Measurements from ENCODE around the gene COL20A1. TPM values are rescaled to one million over a fixed set of nuclear protein-coding genes. Genes with fewer than 3 reads are reported as not detected.

The COL20A1 gene
- total RNA-seq, 4 donors from 2014 or later = 0.32 TPM; not detected in 3

- peaks cover 0 to 15% (median 8%) of the 10 kb centered on the region in 4 donors for H3K4me1 ChIP-seq
- H3K27ac ChIP-seq (replicated peaks in 1 of 4) = no peak overlapping the region
- DNase-seq (ENCODE audit: extremely low spot score) = no peak
- no peaks in the 10 kb centered on the region for H3K36me3 ChIP-seq
- H3K27me3 ChIP-seq = peaks cover 0 to 74% (median 0%) of the 10 kb centered on the region in 4 donors
- no peak for TF ChIP-seq POLR2AphosphoS5 (IDR thresholded peaks at IDR 0.05)
- intact Hi-C loops (cut with DNase I) = no loop called here
- H3K4me3 ChIP-seq = no peak overlapping the region
- H3K9me3 ChIP-seq = no peaks in the 10 kb centered on the region
- WGBS = 74% methylated on average over 5 of the region's 10 CpGs
Measured at GRCh38 chr20:63320616-63321147, 27.7 kb downstream of the COL20A1 start.

GRCh38 chr20:63321148-63321831 lies 28.3 kb downstream of the COL20A1 start:
- Histone ChIP-seq H3K27me3 (peaks cover 0 to 74% (median 0%) of the 10 kb centered on the region in 4 donors), H3K27ac (replicated peaks in 1 of 4) (no peak overlapping the region), H3K36me3 (no peaks in the 10 kb centered on the region)

GRCh38 chr20:63322146-63322932 lies 29.4 kb downstream of the COL20A1 start:
- no peak overlapping the region for H3K4me3 ChIP-seq
- intact Hi-C loops (cut with DNase I) = no loop called here
- WGBS = 64% methylated on average over 29 of the region's 34 CpGs
- no peak overlapping the region for H3K27ac ChIP-seq (replicated peaks in 1 of 4)
- no peaks in the 10 kb centered on the region for H3K36me3 ChIP-seq
- H3K9me3 ChIP-seq = no peaks in the 10 kb centered on the region
- H3K4me1 ChIP-seq = peaks cover 0 to 15% (median 8%) of the 10 kb centered on the region in 4 donors
- TF ChIP-seq POLR2A (IDR thresholded peaks at IDR 0.05; ENCODE audit: low read depth) = no peak
- no peak for TF ChIP-seq CTCF (IDR thresholded peaks at IDR 0.05)
- TF ChIP-seq EP300 (IDR thresholded peaks at IDR 0.05) = no peak
- TF ChIP-seq POLR2AphosphoS5 (IDR thresholded peaks at IDR 0.05) = no peak
- no peak for DNase-seq (ENCODE audit: extremely low spot score)
- peaks cover 0 to 78% (median 0%) of the 10 kb centered on the region in 4 donors for H3K27me3 ChIP-seq

More at GRCh38 chr20:63321148-63321831, 28.3 kb downstream of the COL20A1 start:
- no peaks in the 10 kb centered on the region for H3K9me3 ChIP-seq
- H3K4me3 ChIP-seq = no peak overlapping the region
- TF ChIP-seq POLR2AphosphoS5 (IDR thresholded peaks at IDR 0.05) (peak in 1 of 2 donors; percentile 16), EP300 (IDR thresholded peaks at IDR 0.05) (no peak), CTCF (IDR thresholded peaks at IDR 0.05) (no peak), POLR2A (IDR thresholded peaks at IDR 0.05; ENCODE audit: low read depth) (no peak)
- 57% methylated on average over 9 of the region's 20 CpGs for WGBS
- intact Hi-C loops (cut with DNase I) = no loop called here
- H3K4me1 ChIP-seq = peaks cover 0 to 15% (median 8%) of the 10 kb centered on the region in 4 donors
- DNase-seq (ENCODE audit: extremely low spot score) = no peak

- Histone ChIP-seq H3K4me3 (no peak overlapping the region), H3K36me3 (no peaks in the 10 kb centered on the region), H3K9me3 (no peaks in the 10 kb centered on the region), H3K4me1 (peaks cover 0 to 15% (median 8%) of the 10 kb centered on the region in 4 donors), H3K27ac (replicated peaks in 1 of 4) (no peak overlapping the region), H3K27me3 (peaks cover 0 to 83% (median 0%) of the 10 kb centered on the region in 4 donors)
- intact Hi-C loops (cut with DNase I) = no loop called here
- DNase-seq (ENCODE audit: extremely low spot score) = no peak
- TF ChIP-seq POLR2AphosphoS5 (IDR thresholded peaks at IDR 0.05) (no peak), EP300 (IDR thresholded peaks at IDR 0.05) (no peak), POLR2A (IDR thresholded peaks at IDR 0.05; ENCODE audit: low read depth) (no peak)
- WGBS = 30% methylated on average over 15 of the region's 15 CpGs
Measured at GRCh38 chr20:63322933-63323273, 29.9 kb downstream of the COL20A1 start.

- Histone ChIP-seq H3K9me3 (no peaks in the 10 kb centered on the region), H3K4me3 (no peak overlapping the region), H3K27ac (replicated peaks in 1 of 4) (no peak overlapping the region), H3K4me1 (peaks cover 0 to 15% (median 8%) of the 10 kb centered on the region in 4 donors), H3K36me3 (no peaks in the 10 kb centered on the region), H3K27me3 (peaks cover 0 to 86% (median 0%) of the 10 kb centered on the region in 4 donors)
- intact Hi-C loops (cut with DNase I) = no loop called here
- WGBS = 58% methylated on average over 18 of the region's 18 CpGs
- no peak for DNase-seq (ENCODE audit: extremely low spot score)
- TF ChIP-seq CTCF (IDR thresholded peaks at IDR 0.05) (no peak), EP300 (IDR thresholded peaks at IDR 0.05) (no peak), POLR2A (IDR thresholded peaks at IDR 0.05; ENCODE audit: low read depth) (no peak), POLR2AphosphoS5 (IDR thresholded peaks at IDR 0.05) (no peak)
Measured at GRCh38 chr20:63323357-63323981, 30.5 kb downstream of the COL20A1 start.

All from esophagus muscularis mucosa (tissue), 4 donors.